Heart right ventricle (tissue), 16 donors: ENCODE results near the gene PTPN21. TPM values are rescaled to one million over a fixed set of nuclear protein-coding genes. Genes with fewer than 3 reads are reported as not detected.

Experiments used
- ATAC-seq, 8 donors: fragments of 200-7000 bp; cut with Tn5 transposase; one replicate each; pipeline ENCODE4 v1.9.1; 2020; ENCODE audit warnings: mild to moderate bottlenecking in 8 of 8, moderate library complexity in 8 of 8, moderate number of reproducible peaks in 1 of 8
- DNase-seq, 2 donors: peaks; one replicate each; pipeline ENCODE4 v3.0.0-alpha.2; 2020
- H3K27ac ChIP-seq, 10 donors: fragments of 200-600 bp; sonication (generic) in 2 of 10; one replicate each; pipeline versions ENCODE4 v1.5.0 to v1.8.0; 2020 to 2022; ENCODE audit warnings: mild to moderate bottlenecking in 3 of 10
- H3K27me3 ChIP-seq, 7 donors: fragments of 200-600 bp; one replicate each; pipeline ENCODE4 v1.8.0; 2021 to 2022; ENCODE audit warnings: mild to moderate bottlenecking in 2 of 7
- H3K36me3 ChIP-seq, 9 donors: fragments of 200-600 bp; sonication (generic) in 1 of 9; one replicate each; pipeline versions ENCODE4 v1.5.0 to v1.8.0; 2020 to 2022; ENCODE audit warnings: mild to moderate bottlenecking in 2 of 9
- H3K4me1 ChIP-seq, 9 donors: fragments of 200-600 bp; sonication (generic) in 1 of 9; one replicate each; pipeline versions ENCODE4 v1.5.0 to v1.8.0; 2020 to 2022; ENCODE audit warnings: mild to moderate bottlenecking in 4 of 9
- H3K4me3 ChIP-seq, 10 donors: fragments of 200-600 bp; sonication (generic) in 2 of 10; one replicate each; pipeline versions ENCODE4 v1.5.0 to v1.8.0; 2020 to 2022; ENCODE audit warnings: mild to moderate bottlenecking in 7 of 10, moderate library complexity in 2 of 10
- H3K9me3 ChIP-seq, 11 donors: fragments of 200-600 bp in 10 of 11; sonication (generic) in 2 of 11; one replicate each; pipeline versions ENCODE4 v1.5.0 to v1.8.0; 2013 to 2022; ENCODE audit warnings: mild to moderate bottlenecking in 2 of 11, control low read depth in 1 of 11, moderate library complexity in 1 of 11
- CTCF ChIP-seq, 9 donors: fragments of 200-600 bp; sonication (generic) in 2 of 9; IDR thresholded peaks; one replicate each; pipeline versions ENCODE4 v1.5.0 to v1.8.0; 2021 to 2022; ENCODE audit warnings: antibody characterized with exemption in 9 of 9, mild to moderate bottlenecking in 5 of 9, moderate library complexity in 1 of 9
- WGBS, 2 donors: extraction: QIAGEN DNeasy Blood & Tissue Kit; methylation state at CpG; one replicate each; pipeline ENCODE4 v1.1.7; 2013; ENCODE audit warnings: inconsistent platforms in 1 of 2; 5-methylcytosine and 5-hydroxymethylcytosine counted together
- intact Hi-C, 10 donors: fragments of 100-400 bp; cut with DNase I; formaldehyde crosslinking; loops; one replicate each; pipeline versions ENCODE4 v1.11.1 to v1.14.2; 2022
- polyA plus RNA-seq, 2 donors: library from polyadenylated mRNA; stranded (reverse); fragments of 200-250 nt; gene quantifications; one replicate each; pipeline ENCODE4 v1.2.3, GENCODE V29; 2013
- total RNA-seq, 10 donors: library from RNA; stranded (reverse); fragmentation: NEBNext Ultra II Directional in 3 of 10; extraction: Animal tissue kit (Norgen Biotek cat#: 25700) in 3 of 10; gene quantifications; one replicate each; pipeline versions ENCODE4 v1.2.1 to v1.2.4, GENCODE V29; 2021 to 2023
- donor health status: Arrhythmogenic right ventricular cardiomyopathy.
- donor health status: ischemic (EF 13 %, LVEDD 7.1; RV severe dilation, severe dysfunction).
- donor health status: healthy with polysubstance abuse.
- donor health status: DM: no; HTN: yes; CAD: no.
- donor health status: DM: no; HTN: no; CAD: no.
- donor health status: ischemic (EF 25% LVEDD 6.9; RV normal size, moderate dysfunction).
- donor health status: ischemic (EF 25% LVEDD 5.7; RV mildly dilated, moderate dysfunction).
- donor health status: healthy.
- donor health status: DM: yes; HTN: yes; CAD: no.
- donor health status: Ischemic cardiomyopathy.
- donor health status: ischemic (EF 35%, LVEDD 5.7; RV mildly dilated, moderate dysfunction).
- donor health status: nonischemic (EF 11% LVEDD 7.7; RV severe dilation, severe dysfunction).
- donor health status: DM: yes; HTN: yes; CAD: no.
- donor health status: PGD.
- donor health status: ischemic (EF 29% LVEDD 5.4; RV normal size, mild dysfunction).
- donor health status: nonischemic (EF 23%, LVEDD 6.1; RV moderate dilation, normal function).

PTPN21 gene
- total and polyA plus RNA-seq, 12 donors: 5.3 to 62.1 (median 34.9) TPM

GRCh38 chr14:88572117-88572516 lies 17.3 kb upstream of the PTPN21 start:
- no peak overlapping the region for H3K4me3 ChIP-seq
- 95 to 96% methylated on average over 4 of the region's 4 CpGs for WGBS, 2 donors
- TF ChIP-seq CTCF (IDR thresholded peaks at IDR 0.05): no peak
- DNase-seq (no peak), ATAC-seq (no peak)
- no peak overlapping the region for H3K27ac ChIP-seq
- no peaks in the 10 kb centered on the region for H3K4me1 ChIP-seq
- intact Hi-C loops: no loop called here
- H3K27me3 ChIP-seq: no peaks in the 10 kb centered on the region
- peaks cover 0 to 100% (median 81%) of the 10 kb centered on the region in 9 donors for H3K36me3 ChIP-seq
- no peaks in the 10 kb centered on the region for H3K9me3 ChIP-seq

- intact Hi-C loops: loop anchor here in 1 of 10 donors (10.0 kb wide), 1 partner anchor 183 kb away; the partner anchor contains the start of gene SPATA7
- DNase-seq (no peak), ATAC-seq (no peak)
- Histone ChIP-seq H3K4me3 (no peak overlapping the region), H3K27ac (no peak overlapping the region), H3K36me3 (peaks cover 0 to 70% (median 43%) of the 10 kb centered on the region in 9 donors), H3K9me3 (no peaks in the 10 kb centered on the region), H3K4me1 (peaks cover 2 to 19% (median 16%) of the 10 kb centered on the region in 9 donors), H3K27me3 (no peaks in the 10 kb centered on the region)
- no peak for TF ChIP-seq CTCF (IDR thresholded peaks at IDR 0.05)
- WGBS, 2 donors: 75 to 79% methylated on average over 3 of the region's 3 CpGs
Observed at GRCh38 chr14:88568196-88568595, 13.4 kb upstream of the PTPN21 start.

GRCh38 chr14:88565427-88565826 lies 10.6 kb upstream of the PTPN21 start:
- TF ChIP-seq CTCF (IDR thresholded peaks at IDR 0.05): no peak
- DNase-seq: no peak
- Histone ChIP-seq H3K36me3 (peaks cover 0 to 42% (median 25%) of the 10 kb centered on the region in 9 donors), H3K4me1 (peaks cover 2 to 24% (median 21%) of the 10 kb centered on the region in 9 donors), H3K27me3 (no peaks in the 10 kb centered on the region), H3K27ac (no peak overlapping the region), H3K4me3 (no peak overlapping the region), H3K9me3 (no peaks in the 10 kb centered on the region)
- no peak for ATAC-seq
- 90 to 95% methylated on average over 5 of the region's 5 CpGs for WGBS, 2 donors
- intact Hi-C loops: loop anchor here in 1 of 10 donors (10.0 kb wide), 1 partner anchor 181 kb away; the partner anchor contains the start of gene SPATA7

- Histone ChIP-seq H3K27ac (peak overlapping the region in 7 of 10 donors; percentile 92 to 97 (median 95)), H3K4me1 (peaks cover 2 to 24% (median 21%) of the 10 kb centered on the region in 9 donors), H3K27me3 (no peaks in the 10 kb centered on the region), H3K36me3 (peaks cover 0 to 26% (median 10%) of the 10 kb centered on the region in 9 donors), H3K4me3 (peak overlapping the region; percentile 69 to 98 (median 87)), H3K9me3 (no peaks in the 10 kb centered on the region)
- intact Hi-C loops: loop anchor here in 8 of 10 donors (2.0 to 10.0 kb wide), 5 partner anchors 71 to 552 kb away; partner anchors contain the start of gene SPATA7 (in 1 of the 8)
- WGBS, 2 donors: 36 to 41% methylated on average over 7 of the region's 7 CpGs
- no peak for DNase-seq
- TF ChIP-seq CTCF (IDR thresholded peaks at IDR 0.05): no peak
- ATAC-seq: no peak
Observed at GRCh38 chr14:88563845-88564244, 9.0 kb upstream of the PTPN21 start.
